ENCODE measurements around the gene NFXL1. TPM values are rescaled to one million over a fixed set of nuclear protein-coding genes. Genes with fewer than 3 reads are reported as not detected.

NFXL1 gene
- total and polyA plus RNA-seq, 10 of the 15 experiments (the other 5 are each of a cell fraction or from before 2014, with no cell fraction given), result 8.1 to 16.5 (median 13.1) TPM

DNA sequence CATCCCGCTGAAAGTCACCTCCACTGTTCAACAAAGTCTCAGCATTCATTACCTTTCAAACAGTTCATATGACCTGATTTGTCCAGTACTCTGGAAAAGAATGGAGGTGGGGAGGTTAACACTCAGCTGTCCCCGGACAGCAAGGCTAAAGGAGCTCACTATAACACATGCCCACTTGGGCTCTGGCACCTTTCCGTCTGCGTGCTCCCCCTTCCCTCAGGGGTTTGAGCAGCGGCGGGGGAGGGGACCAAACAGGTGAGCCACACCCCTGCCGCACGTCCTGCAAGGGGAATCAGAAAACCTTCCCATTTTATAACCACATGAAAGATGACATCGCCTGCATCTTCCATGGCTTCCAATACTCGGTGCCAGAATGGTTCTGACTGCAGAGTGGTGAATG, 39.9 kb upstream of the NFXL1 start:
- CTCF ChIA-PET, result interaction anchor here (1.4 kb wide), 1 partner anchor 9 kb away, joined by 3 read pairs; no protein-coding TSS in a partner anchor
- Histone ChIP-seq H3K4me3 (no peak overlapping the region), H2AFZ (ENCODE audit: control insufficient read depth, low read depth, low read length) (no peak overlapping the region), H3K27ac (ENCODE audit: control insufficient read depth, insufficient read depth) (no peak overlapping the region), H3K9me3 (replicated peaks; ENCODE audit: control insufficient read depth, insufficient read depth, low read length) (no peaks in the 10 kb centered on the region), H3K4me2 (ENCODE audit: control insufficient read depth, insufficient read depth) (no peak overlapping the region), H3K4me1 (ENCODE audit: control insufficient read depth, insufficient read depth, low read length) (no peaks in the 10 kb centered on the region), H4K20me1 (ENCODE audit: control insufficient read depth, insufficient read depth) (no peaks in the 10 kb centered on the region), H3K36me3 (ENCODE audit: control insufficient read depth in 2 of 2, insufficient read depth in 2 of 2, low read length in 1 of 2) (no peaks in the 10 kb centered on the region), H3K9ac (ENCODE audit: control insufficient read depth, insufficient read depth, low read length) (no peak overlapping the region), H3K79me2 (ENCODE audit: control insufficient read depth, insufficient read depth, low read length) (no peaks in the 10 kb centered on the region), H3K27me3 (replicated peaks in 1 of 2; ENCODE audit: control insufficient read depth in 2 of 2, insufficient read depth in 2 of 2, low read length in 1 of 2) (no peaks in the 10 kb centered on the region; a peak in 1 of 4 replicates)
- POLR2A ChIA-PET, result no interaction called here
- in situ Hi-C loops (cut with MboI) (no loop called here), intact Hi-C loops (cut with micrococcal nuclease; ENCODE audit: unreplicated experiment) (no loop called here)
- no peak for DNase-seq (ENCODE audit: low read depth, low spot score)
- ATAC-seq, result no peak
- RAD21 ChIA-PET (ENCODE audit: unreplicated experiment), result no interaction called here
- SMC1A ChIA-PET (ENCODE audit: uncharacterized antibody, unreplicated experiment), result no interaction called here
- no peak for FAIRE-seq
- 48% methylated on average over 8 of the region's 10 CpGs for WGBS (ENCODE audit: insufficient coverage, insufficient replicate concordance, low lambda C conversion rate, missing lambda C conversion rate)
- no peak for TF ChIP-seq ZZZ3 (IDR thresholded peaks at IDR 0.05; ENCODE audit: control insufficient read depth, insufficient read length, low read depth)
- TF ChIP-seq CEBPB (IDR thresholded peaks at IDR 0.05; ENCODE audit: borderline replicate concordance in 1 of 2, low read depth in 2 of 2, low read length in 2 of 2), result no peak
- TF ChIP-seq ZBED1 (IDR thresholded peaks at IDR 0.05; ENCODE audit: borderline replicate concordance), result no peak
- TF ChIP-seq, protein P1, sequence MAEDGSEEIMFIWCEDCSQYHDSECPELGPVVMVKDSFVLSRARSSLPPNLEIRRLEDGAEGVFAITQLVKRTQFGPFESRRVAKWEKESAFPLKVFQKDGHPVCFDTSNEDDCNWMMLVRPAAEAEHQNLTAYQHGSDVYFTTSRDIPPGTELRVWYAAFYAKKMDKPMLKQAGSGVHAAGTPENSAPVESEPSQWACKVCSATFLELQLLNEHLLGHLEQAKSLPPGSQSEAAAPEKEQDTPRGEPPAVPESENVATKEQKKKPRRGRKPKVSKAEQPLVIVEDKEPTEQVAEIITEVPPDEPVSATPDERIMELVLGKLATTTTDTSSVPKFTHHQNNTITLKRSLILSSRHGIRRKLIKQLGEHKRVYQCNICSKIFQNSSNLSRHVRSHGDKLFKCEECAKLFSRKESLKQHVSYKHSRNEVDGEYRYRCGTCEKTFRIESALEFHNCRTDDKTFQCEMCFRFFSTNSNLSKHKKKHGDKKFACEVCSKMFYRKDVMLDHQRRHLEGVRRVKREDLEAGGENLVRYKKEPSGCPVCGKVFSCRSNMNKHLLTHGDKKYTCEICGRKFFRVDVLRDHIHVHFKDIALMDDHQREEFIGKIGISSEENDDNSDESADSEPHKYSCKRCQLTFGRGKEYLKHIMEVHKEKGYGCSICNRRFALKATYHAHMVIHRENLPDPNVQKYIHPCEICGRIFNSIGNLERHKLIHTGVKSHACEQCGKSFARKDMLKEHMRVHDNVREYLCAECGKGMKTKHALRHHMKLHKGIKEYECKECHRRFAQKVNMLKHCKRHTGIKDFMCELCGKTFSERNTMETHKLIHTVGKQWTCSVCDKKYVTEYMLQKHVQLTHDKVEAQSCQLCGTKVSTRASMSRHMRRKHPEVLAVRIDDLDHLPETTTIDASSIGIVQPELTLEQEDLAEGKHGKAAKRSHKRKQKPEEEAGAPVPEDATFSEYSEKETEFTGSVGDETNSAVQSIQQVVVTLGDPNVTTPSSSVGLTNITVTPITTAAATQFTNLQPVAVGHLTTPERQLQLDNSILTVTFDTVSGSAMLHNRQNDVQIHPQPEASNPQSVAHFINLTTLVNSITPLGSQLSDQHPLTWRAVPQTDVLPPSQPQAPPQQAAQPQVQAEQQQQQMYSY (CRISPR knock-in tag; IDR thresholded peaks at IDR 0.05), result no peak
- TF ChIP-seq MEF2B (IDR thresholded peaks at IDR 0.05; ENCODE audit: partially characterized antibody, poor library complexity, severe bottlenecking), result no peak
- no TSS peak for BruUV-seq (replicated peaks)
